Activated CD4-positive, alpha-beta T cell treated with anti-CD3 and anti-CD28 coated beads, Interleukin-2, amount 10 ng/mL, durations not matched to agents 7 days and 5 days (primary cell): Measurements from ENCODE around the gene CELSR2. TPM values are rescaled to one million over a fixed set of nuclear protein-coding genes. Genes with fewer than 3 reads are reported as not detected.
"Not testable (repeated sequence)": the region's sequence is repeated elsewhere in the genome, so short reads cannot be mapped to it uniquely, and the experiment has no call there.

Experiments
- CTCF ChIA-PET: fragments of 350-600 bp; sonication (Branson Sonifier 250); formaldehyde crosslinking; loops from one replicate; lab custom pipeline; 2021; ENCODE audit warnings: antibody characterized with exemption; lab: Charles Lee
- POLR2A ChIA-PET: fragments of 350-600 bp; sonication (Branson Sonifier 250); formaldehyde crosslinking; loops from one replicate; lab custom pipeline; 2021; ENCODE audit warnings: antibody characterized with exemption; lab: Charles Lee
- DNase-seq: peaks from one replicate; pipeline ENCODE4 v3.0.0-alpha.2; 2020
- H3K27ac Mint-ChIP-seq: one replicate; pipeline ENCODE4 v1.8.0; 2021; ENCODE audit warnings: mild to moderate bottlenecking, moderate library complexity, mixed read lengths
- H3K27me3 Mint-ChIP-seq: one replicate; pipeline ENCODE4 v1.8.0; 2021; ENCODE audit warnings: mixed read lengths
- H3K36me3 Mint-ChIP-seq: one replicate; pipeline ENCODE4 v1.8.0; 2021; ENCODE audit warnings: low read depth, mixed read lengths
- H3K4me1 Mint-ChIP-seq: one replicate; pipeline ENCODE4 v1.8.0; 2021; ENCODE audit warnings: mixed read lengths
- H3K4me3 Mint-ChIP-seq: one replicate; pipeline ENCODE4 v1.8.0; 2021; ENCODE audit warnings: mild to moderate bottlenecking, moderate library complexity, mixed read lengths
- H3K9me3 Mint-ChIP-seq: one replicate; pipeline ENCODE4 v1.8.0; 2021; ENCODE audit warnings: mixed read lengths
- total RNA-seq, 2 experiments: library from RNA; stranded (reverse); gene quantifications; one replicate each; pipeline ENCODE4 v1.2.3, GENCODE V29; 2021

The CELSR2 gene
- total RNA-seq, 2 experiments from 2014 or later, result 5.2 to 5.3 TPM

DNA sequence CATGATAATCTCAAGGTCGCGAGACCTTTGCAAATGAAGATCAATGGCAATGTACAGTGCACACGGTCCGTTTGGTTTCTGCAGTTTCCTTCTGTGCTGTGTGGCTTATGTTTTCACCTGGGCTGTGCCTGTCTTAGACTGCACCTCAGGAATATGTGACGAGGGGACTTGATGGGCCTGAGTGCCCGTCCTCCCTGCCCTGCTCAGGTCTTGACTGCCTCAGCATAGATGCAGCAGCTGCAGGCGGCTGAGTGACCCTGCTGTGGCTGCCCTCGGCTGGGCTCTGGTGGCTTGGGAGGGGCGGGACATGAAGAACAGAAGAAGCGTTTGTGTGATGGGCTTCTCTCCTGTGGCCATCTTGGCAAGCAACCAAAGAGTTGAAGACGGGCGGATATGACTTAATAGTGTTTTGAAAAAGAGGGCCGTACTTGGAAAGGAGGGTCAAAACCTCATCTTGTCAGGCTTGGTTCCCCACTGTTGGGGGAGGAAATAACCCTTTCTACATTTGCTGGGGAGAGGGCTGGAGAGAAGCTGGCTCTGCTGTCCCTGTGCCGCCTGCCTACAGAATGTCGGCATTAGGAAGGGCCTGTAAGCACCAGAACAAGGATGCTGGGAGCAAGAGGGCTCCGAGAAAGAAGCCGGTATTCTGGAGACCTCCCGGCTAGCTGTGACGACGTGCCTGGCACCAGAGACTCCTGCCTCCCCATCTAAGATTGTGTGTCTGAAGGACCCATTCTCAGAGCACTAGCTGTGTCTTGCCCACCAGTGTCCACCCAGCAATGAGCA is 50.4 kb downstream of the CELSR2 start:
- no peak for DNase-seq
- Mint-ChIP-seq H3K36me3 (no peaks in the 10 kb centered on the region), H3K27ac (no peak overlapping the region), H3K4me1 (no peaks in the 10 kb centered on the region), H3K9me3 (no peaks in the 10 kb centered on the region), H3K4me3 (no peak overlapping the region), H3K27me3 (peaks cover 9% of the 10 kb centered on the region)
- CTCF ChIA-PET, result no interaction called here
- POLR2A ChIA-PET, result no interaction called here

- H3K36me3 Mint-ChIP-seq, result no peaks in the 10 kb centered on the region
- CTCF ChIA-PET, result no interaction called here
Observed at GRCh38 chr1:109300650-109301151, 51.4 kb downstream of the CELSR2 start.

DNA sequence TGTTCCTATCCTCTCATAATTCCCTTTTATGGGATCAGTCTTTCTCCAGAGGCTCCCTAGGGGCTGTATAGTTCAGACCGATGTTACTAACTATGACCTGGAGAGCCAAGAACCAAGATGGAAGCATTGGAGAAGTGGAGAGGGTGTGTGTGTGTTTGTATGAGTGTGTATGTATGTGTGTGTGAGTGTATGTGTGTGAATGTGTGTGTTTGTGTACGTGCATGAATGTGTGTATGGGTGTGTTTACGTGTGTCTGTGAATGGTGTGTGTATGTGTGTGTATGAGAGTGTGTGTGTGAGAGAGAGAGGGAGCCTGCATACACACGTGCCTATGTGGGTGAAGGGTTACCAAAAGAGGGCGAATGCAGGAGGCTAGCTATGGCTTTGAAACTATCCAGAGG is 52.5 kb downstream of the CELSR2 start:
- POLR2A ChIA-PET, result no interaction called here
- Mint-ChIP-seq H3K27ac (no peak overlapping the region), H3K4me3 (no peak overlapping the region)

More at GRCh38 chr1:109300650-109301151, 51.4 kb downstream of the CELSR2 start:
- no peak overlapping the region for H3K27ac Mint-ChIP-seq
- peaks cover under 1% of the 10 kb centered on the region for H3K27me3 Mint-ChIP-seq
- H3K4me3 Mint-ChIP-seq, result no peak overlapping the region
- H3K9me3 Mint-ChIP-seq, result no peaks in the 10 kb centered on the region
- H3K4me1 Mint-ChIP-seq, result no peaks in the 10 kb centered on the region
- no peak for DNase-seq
- POLR2A ChIA-PET, result no interaction called here

DNA sequence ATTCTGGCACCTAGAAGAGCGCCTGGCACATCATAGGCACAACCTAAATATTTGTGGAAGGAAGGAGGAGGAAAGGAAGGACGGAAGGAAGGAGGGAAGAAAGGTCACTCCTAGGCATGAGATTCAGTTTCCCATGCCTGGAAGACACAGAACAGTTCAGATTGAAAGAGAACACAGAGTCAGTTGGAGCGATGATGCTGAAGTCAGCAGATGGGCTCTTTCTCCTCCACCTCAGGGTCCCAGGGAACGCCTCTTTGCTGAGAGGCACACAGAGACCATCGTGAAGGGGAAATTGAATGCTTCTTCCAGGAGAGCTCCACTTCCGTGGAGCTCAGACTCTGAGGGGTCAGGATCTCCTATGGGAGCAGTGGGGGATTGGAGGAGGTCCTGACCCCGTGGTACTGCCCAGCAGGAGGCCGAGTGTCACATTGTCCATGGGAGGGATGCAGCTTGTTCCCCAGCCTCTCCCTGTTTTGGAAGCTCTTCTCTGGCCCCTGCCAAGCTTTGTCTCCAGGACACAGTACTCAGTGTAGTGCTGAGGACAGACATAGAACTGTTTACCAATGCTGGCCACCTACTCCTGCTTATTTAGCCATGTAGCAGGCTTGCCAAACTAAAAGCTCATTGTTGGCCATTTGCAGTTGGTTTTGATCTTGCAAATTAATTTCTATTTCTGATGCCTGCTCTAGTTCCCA is 55.0 kb downstream of the CELSR2 start:
- no peaks in the 10 kb centered on the region for H3K4me1 Mint-ChIP-seq
- H3K9me3 Mint-ChIP-seq, result no peaks in the 10 kb centered on the region
- H3K36me3 Mint-ChIP-seq, result no peaks in the 10 kb centered on the region
- CTCF ChIA-PET, result interaction anchor here (0.7 to 1.6 kb wide), 4 partner anchors 14 to 228 kb away, joined by 3 to 5 read pairs (median 4); partner anchors contain the start of gene PSRC1
- no peak overlapping the region for H3K27ac Mint-ChIP-seq
- no peak for DNase-seq
- POLR2A ChIA-PET, result interaction anchor here (0.6 kb wide), 1 partner anchor 10 kb away, joined by 6 read pairs; no protein-coding TSS in a partner anchor
- no peak overlapping the region for H3K4me3 Mint-ChIP-seq
- no peaks in the 10 kb centered on the region for H3K27me3 Mint-ChIP-seq

More for the DNA sequence above, 52.5 kb downstream of the CELSR2 start:
- no peaks in the 10 kb centered on the region for H3K27me3 Mint-ChIP-seq
- H3K36me3 Mint-ChIP-seq, result no peaks in the 10 kb centered on the region
- H3K4me1 Mint-ChIP-seq, result no peaks in the 10 kb centered on the region
- CTCF ChIA-PET, result no interaction called here
- DNase-seq, result no peak
- no peaks in the 10 kb centered on the region for H3K9me3 Mint-ChIP-seq

DNA sequence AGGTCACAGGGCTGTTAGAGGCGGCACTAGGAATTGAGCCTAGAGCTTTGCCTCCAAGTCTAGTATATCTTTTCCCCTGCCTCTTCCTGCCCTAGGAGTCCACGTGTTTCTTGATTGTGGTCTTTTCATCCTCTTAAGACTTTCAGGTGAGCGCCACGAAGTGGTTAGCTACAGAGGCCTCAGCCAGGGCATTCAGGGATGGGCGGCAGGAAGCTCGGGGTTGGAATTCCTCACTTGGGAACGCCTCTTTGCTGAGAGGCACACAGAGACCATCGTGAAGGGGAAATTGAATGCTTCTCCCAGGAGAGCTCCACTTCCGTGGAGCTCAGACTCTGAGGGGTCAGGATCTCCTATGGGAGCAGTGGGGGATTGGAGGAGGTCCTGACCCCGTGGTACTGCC is 56.7 kb downstream of the CELSR2 start:
- H3K27ac Mint-ChIP-seq, H3K36me3 Mint-ChIP-seq, POLR2A ChIA-PET, H3K9me3 Mint-ChIP-seq, H3K4me3 Mint-ChIP-seq, H3K27me3 Mint-ChIP-seq, DNase-seq, H3K4me1 Mint-ChIP-seq: not testable (repeated sequence)
- CTCF ChIA-PET, result interaction anchor here (0.6 to 2.6 kb wide), 4 partner anchors 9 to 275 kb away, joined by 3 to 10 read pairs (median 4); no protein-coding TSS in a partner anchor

DNA sequence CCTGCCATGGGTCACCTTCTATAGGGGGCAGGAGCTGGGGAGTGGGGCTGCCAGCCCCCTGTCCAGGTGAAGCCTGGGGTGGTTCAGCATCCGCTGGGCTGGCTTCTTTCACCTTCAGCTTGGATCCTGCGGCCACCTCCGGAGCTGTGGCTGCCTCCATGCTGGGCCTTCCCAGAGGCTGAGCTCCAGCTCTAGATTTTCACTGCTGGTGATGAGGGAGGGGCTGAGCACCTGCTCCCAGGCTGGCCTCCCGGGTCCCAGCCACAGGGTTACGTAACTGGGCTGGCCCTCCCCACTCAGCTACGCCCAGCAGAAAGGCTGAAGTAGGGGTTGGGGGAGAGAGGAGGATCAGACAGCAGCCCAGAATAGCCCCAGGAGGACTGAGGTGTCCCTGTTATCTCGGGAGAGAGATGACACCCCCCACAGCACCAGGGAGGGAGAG is 57.5 kb downstream of the CELSR2 start, which contains the start of gene MYBPHL:
Gene MYBPHL, minus strand, starts transcription at position 180 of the 442 bp plus-strand sequence. Its CDS starts 20 bp downstream, at position 160.
- ChIA-PET POLR2A (no interaction called here), CTCF (interaction anchor here (1.4 to 2.6 kb wide), 2 partner anchors 9 to 19 kb away, joined by 3 to 10 read pairs; no protein-coding TSS in a partner anchor)
- H3K4me1 Mint-ChIP-seq, result no peaks in the 10 kb centered on the region
- no peak within 1 kb of the TSS for H3K4me3 Mint-ChIP-seq
- no peak within 1 kb of the TSS for H3K27ac Mint-ChIP-seq
- H3K27me3 Mint-ChIP-seq, result peaks cover 3% of the 10 kb centered on the region
- H3K9me3 Mint-ChIP-seq, result no peaks in the 10 kb centered on the region
- no peak for DNase-seq
- no peaks in the 10 kb centered on the region for H3K36me3 Mint-ChIP-seq

DNA sequence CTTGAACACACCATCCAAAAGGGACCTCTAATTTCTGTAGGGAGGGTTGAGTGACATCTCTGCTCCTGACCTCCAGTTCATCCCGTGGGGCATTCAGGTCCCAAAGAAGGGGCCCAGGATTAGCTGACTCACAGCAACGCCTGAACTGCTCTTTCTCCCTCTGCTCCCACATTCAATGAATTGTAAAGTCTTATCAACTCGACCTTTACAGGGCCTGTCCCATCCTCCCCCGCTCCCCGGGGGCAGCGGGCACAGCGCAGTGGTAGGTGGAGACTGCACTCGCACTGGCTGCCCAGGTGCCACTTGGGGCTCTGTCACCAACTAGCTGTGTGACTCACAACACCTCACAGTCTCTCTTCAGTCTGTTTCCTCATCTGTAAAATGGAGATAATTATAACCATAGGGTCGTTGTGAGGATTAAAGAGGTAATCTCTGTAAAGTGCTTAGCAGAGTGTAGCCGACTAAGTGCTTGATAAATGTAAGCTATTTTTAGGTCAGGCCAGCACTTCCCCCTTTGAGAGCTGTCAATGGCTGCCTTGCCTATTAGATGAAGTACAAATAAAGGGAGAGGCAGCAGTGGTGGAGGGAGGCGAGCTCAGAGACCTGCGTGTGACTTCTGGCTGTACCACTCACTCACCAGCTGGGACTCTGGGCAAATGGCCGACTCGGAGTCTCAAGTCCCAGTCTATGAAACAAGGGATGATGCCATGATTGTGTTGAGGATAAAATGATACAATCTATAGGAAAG is 58.1 kb downstream of the CELSR2 start:
- Mint-ChIP-seq H3K36me3 (no peaks in the 10 kb centered on the region), H3K4me1 (no peaks in the 10 kb centered on the region), H3K9me3 (no peaks in the 10 kb centered on the region), H3K4me3 (no peak overlapping the region), H3K27me3 (peaks cover 3% of the 10 kb centered on the region), H3K27ac (no peak overlapping the region)
- POLR2A ChIA-PET, result no interaction called here
- CTCF ChIA-PET, result interaction anchor here (0.8 to 2.6 kb wide), 4 partner anchors 8 to 18 kb away, joined by 3 to 10 read pairs (median 3); no protein-coding TSS in a partner anchor
- no peak for DNase-seq

DNA sequence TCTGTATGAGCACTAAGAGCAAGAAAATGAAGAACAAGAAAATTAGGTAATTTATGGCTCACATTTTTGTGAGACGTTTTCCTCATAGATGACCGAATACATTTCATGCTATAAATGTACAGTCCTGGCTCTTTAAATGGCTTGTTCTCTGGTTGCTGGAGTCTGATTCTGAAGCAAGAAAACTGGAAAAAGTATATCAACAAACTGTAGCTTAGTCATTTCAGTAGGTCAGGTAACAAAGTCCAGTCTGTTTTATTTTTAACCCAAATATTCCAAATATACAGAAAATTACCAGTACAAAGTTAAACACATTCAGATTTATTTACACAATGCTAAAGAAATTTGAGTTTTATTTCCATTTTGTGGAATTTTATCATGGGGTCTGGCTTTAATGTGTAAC is 60.0 kb downstream of the CELSR2 start:
- Mint-ChIP-seq H3K27ac (no peak overlapping the region), H3K4me3 (no peak overlapping the region), H3K36me3 (no peaks in the 10 kb centered on the region), H3K27me3 (peaks cover 5% of the 10 kb centered on the region), H3K9me3 (no peaks in the 10 kb centered on the region), H3K4me1 (no peaks in the 10 kb centered on the region)
- POLR2A ChIA-PET, result no interaction called here
- no peak for DNase-seq
- CTCF ChIA-PET, result no interaction called here

- H3K9me3 Mint-ChIP-seq, result no peaks in the 10 kb centered on the region
- POLR2A ChIA-PET, result interaction anchor here (0.7 kb wide), 1 partner anchor 77 kb away, joined by 3 read pairs; no protein-coding TSS in a partner anchor
- H3K27ac Mint-ChIP-seq, result no peak overlapping the region
- no peaks in the 10 kb centered on the region for H3K36me3 Mint-ChIP-seq
- H3K4me1 Mint-ChIP-seq, result no peaks in the 10 kb centered on the region
- DNase-seq, result no peak
- no peak overlapping the region for H3K4me3 Mint-ChIP-seq
- peaks cover 5% of the 10 kb centered on the region for H3K27me3 Mint-ChIP-seq
- CTCF ChIA-PET, result interaction anchor here (0.7 kb wide), 1 partner anchor 35 kb away, joined by 3 read pairs; no protein-coding TSS in a partner anchor
Observed at GRCh38 chr1:109312246-109312645, 62.9 kb downstream of the CELSR2 start.

GRCh38 chr1:109312978-109313775 is 63.8 kb downstream of the CELSR2 start:
- Mint-ChIP-seq H3K4me1 (no peaks in the 10 kb centered on the region), H3K36me3 (no peaks in the 10 kb centered on the region), H3K27me3 (peaks cover 5% of the 10 kb centered on the region), H3K9me3 (no peaks in the 10 kb centered on the region), H3K4me3 (no peak overlapping the region), H3K27ac (no peak overlapping the region)
- ChIA-PET CTCF (no interaction called here), POLR2A (no interaction called here)
- DNase-seq, result no peak

GRCh38 chr1:109314795-109315194 is 65.5 kb downstream of the CELSR2 start:
- Mint-ChIP-seq H3K36me3 (no peaks in the 10 kb centered on the region), H3K27ac (no peak overlapping the region), H3K4me3 (no peak overlapping the region), H3K4me1 (no peaks in the 10 kb centered on the region), H3K9me3 (no peaks in the 10 kb centered on the region), H3K27me3 (peaks cover 5% of the 10 kb centered on the region)
- POLR2A ChIA-PET, result no interaction called here
- no peak for DNase-seq
- CTCF ChIA-PET, result interaction anchor here (2.7 kb wide), 1 partner anchor 8 kb away, joined by 10 read pairs; the partner anchor contains the start of gene MYBPHL
